ENCODE data around the gene PPIG. TPM values are rescaled to one million over a fixed set of nuclear protein-coding genes. Genes with fewer than 3 reads are reported as not detected.
"Not testable (repeated sequence)": the region's sequence is repeated elsewhere in the genome, so short reads cannot be mapped to it uniquely, and the experiment has no call there.

The PPIG gene
- total RNA-seq, 1 donor from 2014 or later = 44.1 TPM

DNA sequence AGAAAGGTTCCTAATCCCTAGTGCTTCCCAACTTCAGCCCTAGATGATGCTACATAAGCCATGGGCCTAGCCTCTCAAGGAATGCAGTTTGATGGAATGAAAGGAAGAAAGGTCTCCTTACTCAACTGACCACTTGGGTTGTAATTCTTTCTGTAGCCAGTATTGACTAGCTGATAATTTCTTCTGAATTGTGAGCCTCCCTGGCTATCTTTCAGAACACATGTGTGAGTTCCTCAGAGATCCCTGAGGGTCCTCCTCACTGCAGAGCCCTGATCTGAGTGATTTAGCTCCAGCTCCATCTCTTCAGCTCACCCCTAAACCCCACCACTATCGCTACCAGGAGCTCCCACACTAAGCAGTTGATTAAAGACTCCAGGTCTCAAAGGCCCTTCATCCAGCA, 78.6 kb downstream of the PPIG start:
- DNase-seq (ENCODE audit: low spot score) = no peak

DNA sequence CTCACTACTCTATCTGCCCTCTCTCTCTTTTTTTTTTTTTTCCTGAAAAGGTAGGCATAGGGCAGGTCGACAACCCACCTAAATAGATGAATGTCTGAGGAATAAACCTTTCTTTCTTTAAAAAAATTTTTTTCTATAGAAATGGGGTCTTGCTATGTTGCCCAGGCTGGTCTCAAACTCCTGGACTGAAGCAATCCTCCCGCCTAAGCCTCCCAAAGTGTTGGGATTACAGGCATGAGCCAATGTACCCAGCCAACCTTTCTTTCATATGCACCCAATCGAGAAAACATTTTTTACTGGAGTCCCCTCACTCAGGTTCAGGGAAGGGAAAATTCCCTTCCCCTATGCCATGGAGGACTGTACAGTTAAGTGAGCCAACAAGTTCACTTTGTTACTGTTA, 79.1 kb downstream of the PPIG start:
- DNase-seq (ENCODE audit: low spot score) = no peak

DNA sequence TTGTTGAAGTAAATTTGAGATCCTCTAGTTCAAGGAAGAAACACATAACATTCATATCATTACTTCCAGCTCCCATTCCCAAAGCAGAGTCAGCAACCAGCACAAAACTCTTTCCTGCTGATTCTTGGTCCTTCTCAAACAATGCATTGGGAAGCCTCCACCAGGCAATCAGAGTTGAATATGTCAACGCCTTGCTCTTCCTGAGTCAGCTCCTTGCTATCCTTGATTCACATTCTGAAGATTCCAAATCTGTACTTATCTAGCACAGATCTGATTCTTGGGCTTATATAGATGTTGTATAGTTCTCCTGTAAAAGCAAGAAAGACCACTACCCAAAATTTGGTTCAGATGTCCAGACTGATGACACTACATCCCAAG, 80.4 kb downstream of the PPIG start:
- DNase-seq (ENCODE audit: low spot score) = no peak

DNA sequence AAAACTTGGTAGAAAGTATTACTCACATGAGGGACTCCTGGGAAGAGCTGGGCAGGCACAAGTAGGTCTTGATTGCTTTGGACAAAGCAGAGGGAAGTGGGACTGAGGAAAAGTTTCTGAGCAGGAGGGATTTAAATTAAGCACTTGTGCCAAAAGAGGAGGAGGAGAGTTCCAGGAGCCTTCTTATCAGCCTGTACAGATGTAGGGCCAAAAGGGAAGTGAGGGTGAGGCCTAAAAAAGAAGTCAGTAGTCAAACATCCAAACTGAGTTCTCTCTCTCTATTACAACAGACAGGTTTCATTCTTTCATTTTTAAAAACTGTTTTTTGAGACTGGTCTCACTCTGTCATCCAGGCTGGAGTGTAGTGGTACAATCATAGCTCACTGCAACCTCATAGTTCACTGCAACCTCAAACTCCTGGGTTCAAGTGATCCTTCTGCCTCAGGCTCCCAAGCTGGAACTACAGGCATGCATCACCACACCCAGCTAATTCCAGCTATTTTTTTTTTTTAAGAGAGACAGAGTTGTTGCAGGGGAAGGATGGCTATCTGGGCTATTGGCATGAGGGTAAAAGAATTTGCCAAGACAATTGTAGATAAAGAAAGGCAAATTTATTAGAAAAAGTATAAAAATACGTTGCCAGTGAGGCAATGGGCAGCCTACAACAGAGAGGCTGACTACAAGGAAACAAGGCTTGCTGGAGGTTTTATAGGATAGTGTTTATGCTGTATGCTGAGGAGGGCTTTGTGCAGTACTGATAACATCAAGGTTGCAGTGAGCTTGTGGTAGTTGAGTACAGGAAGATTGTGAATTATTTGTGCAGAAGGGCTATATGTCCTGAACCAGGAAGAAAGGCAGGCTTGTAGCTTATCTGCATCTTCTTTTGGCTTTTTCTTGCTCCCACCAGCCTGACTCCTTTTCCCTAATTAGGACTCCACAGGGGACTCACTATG, 81.1 kb downstream of the PPIG start:
- DNase-seq (ENCODE audit: low spot score) = no peak

DNA sequence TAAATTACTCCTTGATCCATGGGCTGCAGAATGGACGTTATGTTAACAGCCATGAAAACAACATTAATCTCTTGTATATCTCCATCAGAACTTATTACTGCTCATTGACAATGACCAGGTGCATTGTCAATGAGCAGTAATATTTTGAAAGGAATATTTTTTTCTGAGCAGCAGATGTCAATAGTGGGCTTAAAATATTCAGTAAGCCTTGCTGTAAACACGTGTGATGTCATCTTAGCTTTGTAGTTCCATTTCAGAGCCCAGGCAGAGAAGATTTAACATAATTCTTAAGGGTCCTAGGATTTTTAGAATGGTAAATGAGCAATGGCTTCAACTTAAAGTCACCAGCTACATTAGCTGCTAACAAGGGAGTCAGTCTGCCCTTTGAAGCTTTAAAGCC, 83.4 kb downstream of the PPIG start:
- no peak for DNase-seq (ENCODE audit: low spot score)

DNA sequence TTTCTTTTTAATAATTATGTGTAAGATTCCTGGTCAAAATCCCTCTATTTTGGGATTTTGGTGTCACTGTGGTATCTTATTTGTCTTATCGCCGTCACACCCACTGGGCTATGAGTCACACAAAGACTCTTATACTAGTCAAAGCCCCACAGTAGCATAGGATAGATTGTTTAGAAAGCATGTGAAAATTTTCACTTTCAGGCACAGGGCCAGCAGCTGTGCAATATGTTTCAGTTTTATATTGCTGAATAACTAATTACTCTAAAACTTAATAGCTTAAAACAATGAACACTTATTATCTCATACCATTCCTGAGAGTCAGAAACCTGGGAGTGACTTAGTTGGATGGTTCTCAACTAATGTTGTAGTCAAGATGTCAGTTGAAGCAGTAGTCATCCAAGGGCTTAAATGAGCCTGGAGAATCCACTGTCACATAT, 86.1 kb downstream of the PPIG start:
- no peak for DNase-seq (ENCODE audit: low spot score)

DNA sequence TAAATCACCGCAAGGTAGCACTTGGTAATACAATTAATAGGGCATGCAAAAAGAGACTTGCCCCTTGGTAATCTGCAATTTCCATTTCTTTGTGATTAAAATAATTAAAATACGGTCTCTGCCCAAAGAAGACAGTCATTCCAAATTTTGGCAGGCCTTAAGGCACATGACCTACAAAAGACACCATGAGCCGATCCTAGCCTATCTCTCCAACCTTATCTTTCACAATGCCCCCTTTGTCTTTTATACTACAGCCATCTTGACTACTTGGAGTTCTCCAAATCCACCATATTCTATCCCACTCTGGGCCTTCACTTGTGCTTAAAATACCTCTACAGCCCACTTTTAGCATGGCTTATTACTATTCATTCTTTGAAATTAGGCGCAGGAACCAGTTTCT, 86.8 kb downstream of the PPIG start:
- no peak for DNase-seq (ENCODE audit: low spot score)

DNA sequence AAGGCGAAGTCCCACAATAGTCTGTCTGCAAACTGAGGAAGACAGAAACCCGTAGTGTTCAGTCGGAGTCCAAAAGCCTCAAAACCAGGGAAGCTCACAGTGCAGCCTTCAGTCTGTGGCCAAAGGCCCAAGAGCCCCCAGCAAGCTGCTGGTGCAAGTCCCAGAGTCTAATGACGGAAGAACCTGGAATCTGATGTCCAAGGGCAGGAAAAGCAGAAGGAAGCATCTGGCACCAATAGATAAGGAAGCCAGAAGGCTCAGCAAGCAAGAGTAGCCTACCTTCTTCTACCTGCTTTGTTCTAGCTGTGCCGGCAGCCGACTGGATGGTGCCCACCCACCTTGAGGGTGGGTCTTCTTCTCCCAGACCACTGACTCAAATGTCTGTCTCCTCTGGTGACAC, 88.3 kb downstream of the PPIG start:
- DNase-seq (ENCODE audit: low spot score) = no peak

DNA sequence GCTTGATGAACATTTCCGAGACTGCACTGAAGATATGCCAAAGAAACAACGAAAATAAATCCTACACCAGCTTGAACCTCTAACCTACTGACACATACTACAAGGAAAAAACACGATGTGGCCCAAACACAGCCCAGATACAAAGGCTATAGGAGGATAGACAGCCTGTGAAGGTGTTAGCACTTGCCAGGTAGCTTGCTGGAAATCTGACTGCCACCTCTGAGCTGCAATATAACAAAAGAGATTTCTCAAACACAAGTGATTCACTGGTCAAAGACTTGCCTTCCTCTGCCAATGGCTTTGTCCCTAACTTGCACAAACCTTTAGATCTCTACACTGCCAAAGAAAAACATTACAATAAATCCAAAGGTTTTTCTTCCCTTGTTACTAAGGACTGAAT, 89.0 kb downstream of the PPIG start:
- DNase-seq (ENCODE audit: low spot score) = no peak

DNA sequence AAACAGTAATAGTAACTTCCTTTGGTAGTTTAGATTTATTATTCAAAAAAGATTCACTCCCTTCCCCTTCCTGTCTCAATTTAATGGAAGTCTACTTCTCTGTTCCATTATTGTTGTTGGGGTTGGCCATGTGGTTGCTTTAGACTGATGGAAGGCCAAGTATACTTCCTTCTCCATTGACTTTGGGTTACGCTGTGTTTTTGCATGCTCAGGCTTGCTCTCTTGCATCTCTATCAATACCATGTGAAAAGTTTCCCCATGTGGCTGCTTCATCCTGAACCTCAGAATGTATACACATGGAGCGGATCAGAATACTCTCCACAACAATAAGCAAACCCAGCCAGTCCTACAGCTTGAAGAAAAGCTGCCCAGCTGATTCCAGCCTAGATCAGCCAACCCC, 89.8 kb downstream of the PPIG start:
- DNase-seq (ENCODE audit: low spot score) = no peak

DNA sequence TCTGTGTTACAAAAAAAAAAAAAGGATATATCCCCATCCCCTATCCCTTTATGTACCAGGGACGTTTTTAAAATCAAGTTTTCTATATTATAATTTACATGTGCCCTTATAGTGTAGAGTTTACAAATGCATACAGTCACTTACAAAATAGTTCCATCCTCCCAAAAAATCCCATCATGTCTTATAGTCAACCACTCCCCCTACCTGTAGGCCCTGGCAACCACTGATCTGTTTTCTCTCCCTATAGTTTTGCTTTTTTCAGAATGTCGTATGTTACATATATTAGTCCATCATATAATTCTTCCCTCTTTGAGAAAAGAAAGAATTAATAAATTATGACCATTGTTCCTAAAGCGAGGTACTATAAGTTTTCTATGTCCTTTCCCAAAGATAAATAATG, 92.2 kb downstream of the PPIG start:
- DNase-seq (ENCODE audit: low spot score) = no peak

DNA sequence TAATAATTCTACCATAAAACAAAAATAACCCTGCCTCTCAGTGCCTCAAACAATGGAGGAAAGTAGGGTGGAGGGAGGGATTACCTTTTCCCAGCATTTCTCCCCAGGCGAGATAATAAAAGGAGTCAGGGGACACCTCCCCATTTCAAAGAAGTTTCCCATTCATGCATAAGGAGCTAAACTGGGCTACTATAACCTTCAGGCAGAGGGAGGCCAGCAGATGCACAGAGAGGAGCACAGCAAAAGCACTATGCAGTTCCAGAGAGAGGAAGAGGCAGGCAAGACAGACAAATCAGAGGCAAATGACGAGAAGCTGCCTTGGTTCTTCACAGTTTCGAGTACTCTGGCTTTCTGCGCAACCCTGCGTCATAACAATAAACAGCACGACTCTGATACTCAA, 92.7 kb downstream of the PPIG start:
- DNase-seq (ENCODE audit: low spot score) = no peak

DNA sequence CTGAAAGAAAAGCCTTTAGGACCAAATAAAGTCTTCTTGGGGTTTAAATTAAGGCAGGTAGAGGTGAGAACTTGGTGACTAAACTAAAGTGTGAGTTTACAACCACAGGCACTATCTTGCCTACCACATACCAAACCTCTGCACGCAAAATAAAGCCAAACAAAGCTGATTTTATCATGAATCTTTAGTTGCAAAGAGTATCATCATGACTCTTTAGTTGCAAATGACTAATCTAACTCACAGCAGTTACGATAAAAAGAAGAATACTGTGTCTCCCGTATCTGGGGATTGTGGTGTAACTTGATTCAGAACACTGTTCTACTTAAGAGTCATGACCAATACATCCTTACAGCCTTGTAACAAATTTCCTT, 98.9 kb downstream of the PPIG start:
- DNase-seq (ENCODE audit: low spot score) = no peak

DNA sequence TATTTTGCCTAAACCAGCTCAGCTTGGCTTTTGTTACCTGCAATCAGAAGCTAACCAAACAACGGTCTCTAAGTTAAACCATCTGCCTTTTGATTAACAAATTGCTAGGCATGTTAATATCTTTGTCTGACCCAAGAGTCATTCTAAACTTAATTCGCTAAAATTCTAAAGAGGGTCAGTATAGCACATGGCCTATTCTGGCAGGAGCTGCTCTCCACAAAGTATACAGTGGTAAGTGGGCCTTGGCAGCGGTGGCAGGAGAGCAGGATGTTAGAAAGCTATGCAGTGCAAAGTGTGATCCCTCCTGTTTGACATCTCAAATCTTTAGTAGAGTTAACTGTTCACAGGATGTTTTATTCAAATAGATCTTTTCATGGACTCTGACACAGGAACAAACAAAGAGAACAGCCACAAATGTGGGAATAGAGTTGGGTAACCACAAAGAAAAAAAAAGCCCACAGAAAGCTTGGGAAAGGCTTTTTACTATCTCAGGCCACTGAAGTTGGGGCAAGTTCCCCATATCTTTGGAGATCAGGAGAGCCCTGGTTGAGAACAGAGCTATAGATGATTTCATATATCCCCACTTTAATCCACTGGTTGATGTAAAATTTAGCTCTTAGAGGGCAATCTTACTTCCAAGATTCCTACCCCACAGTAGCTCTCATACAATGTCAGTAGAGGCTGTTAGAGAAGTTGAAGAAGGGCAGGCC, 99.4 kb downstream of the PPIG start:
- DNase-seq (ENCODE audit: low spot score) = no peak

DNA sequence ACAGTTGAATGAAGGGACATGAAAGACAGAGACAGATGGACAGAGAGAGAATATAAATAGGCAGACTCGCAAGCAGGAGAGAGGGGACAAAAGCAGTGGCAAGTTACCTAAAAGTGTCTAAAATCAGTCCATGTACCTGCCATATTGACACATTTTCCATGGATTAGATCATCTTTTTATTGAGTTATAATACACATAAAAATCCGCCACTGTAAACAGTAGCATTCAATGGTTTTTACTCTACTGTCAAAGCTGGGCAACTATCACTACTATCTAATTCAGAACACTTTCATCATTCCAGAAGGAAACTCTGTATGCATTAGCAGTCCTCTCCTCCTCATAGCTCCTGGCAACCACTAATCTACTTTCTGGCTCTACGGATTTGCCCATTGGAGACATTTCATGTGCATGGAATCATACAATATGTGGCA, 100.0 kb downstream of the PPIG start:
- no peak for DNase-seq (ENCODE audit: low spot score)

DNA sequence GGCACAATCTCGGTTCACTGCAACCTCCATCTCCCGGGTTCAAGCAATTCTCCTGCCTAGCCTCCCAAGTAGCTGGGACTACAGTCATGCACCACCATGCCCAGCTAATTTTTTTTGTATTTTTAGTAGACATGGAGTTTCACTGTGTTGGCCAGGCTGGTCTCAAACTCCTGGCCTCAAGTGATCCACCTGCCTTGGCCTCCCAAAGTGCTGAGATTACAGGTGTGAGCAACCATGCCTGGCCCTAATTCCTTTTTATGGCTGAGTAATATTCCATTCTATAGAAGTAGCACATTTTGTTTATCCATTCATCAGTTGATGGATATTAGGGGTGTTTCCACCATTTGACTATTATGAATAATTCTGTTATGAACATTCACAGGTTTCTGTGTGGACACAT, 100.6 kb downstream of the PPIG start:
- DNase-seq (ENCODE audit: low spot score) = not testable (repeated sequence)

DNA sequence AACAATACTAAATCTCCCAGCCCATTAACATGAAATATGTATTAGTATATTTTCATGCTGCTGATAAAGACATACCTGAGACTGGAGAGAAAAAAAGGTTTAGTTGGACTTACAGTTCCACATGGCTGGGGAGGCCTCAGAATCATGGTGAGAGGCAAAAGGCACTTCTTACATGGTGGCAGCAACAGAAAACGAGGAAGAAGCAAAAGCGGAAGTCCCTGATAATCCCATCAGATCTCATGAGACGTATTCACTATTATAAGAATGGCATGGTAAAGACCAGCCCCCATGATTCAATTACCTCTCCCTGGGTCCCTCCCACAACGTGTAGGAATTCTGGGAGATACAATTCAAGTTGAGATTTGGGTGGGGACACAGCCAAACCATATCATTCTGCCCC, 102.7 kb downstream of the PPIG start:
- not testable (repeated sequence) for DNase-seq (ENCODE audit: low spot score)

DNA sequence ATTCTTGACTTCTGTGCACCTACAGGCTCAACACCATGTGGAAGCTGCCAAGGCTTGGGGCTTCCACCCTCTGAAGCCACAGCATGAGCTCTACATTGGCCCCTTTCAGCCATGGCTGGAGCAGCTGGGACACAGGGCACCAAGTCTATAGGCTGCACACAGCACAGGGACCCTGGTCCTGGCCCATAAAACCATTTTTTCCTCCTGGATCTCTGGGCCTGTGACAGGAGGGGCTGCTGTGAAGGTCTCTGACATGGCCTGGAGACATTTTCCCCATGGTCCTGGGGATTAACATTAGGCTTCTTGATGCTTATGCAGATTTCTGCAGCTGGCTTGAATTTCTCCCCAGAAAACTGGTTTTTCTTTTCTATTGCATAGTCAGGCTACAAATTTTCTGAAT, 103.8 kb downstream of the PPIG start:
- DNase-seq (ENCODE audit: low spot score) = not testable (repeated sequence)

DNA sequence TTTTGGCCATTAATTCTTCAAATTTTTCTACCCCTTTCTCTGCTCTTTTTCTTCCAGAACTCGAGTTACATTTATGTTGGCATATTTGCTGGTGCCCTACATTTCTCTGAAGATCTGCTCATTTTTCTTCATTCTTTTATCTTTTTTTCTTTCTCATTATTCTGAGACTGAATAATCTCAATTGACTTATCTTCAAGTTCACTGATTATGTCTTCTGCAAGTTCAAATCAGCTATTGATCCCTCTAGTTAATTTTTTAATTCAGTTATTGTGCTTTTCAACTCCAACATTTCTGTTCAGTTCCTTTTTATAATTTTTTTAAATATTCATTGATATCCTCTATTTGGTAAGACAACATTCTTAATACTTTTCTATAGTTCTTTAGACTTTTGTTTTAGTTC, 106.8 kb downstream of the PPIG start:
- no peak for DNase-seq (ENCODE audit: low spot score)
